SK-N-SH (cell line): ENCODE measurements around the gene AP1M2. TPM values are rescaled to one million over a fixed set of nuclear protein-coding genes. Genes with fewer than 3 reads are reported as not detected.
A peak's percentile ranks its signal among the peaks of the same experiment; 100 is the strongest.

Experiments used
- CTCF ChIA-PET: fragments of 300-600, 350-600 bp; formaldehyde crosslinking; extraction: SDS; loops from one replicate; lab custom pipeline; 2021; lab: Yijun Ruan, JAX
- POLR2A ChIA-PET: fragments of 350-600 bp; sonication (Branson Sonifier 250); formaldehyde crosslinking; extraction: SDS; loops from one replicate; lab custom pipeline; 2020; ENCODE audit warnings: antibody characterized with exemption, inconsistent platforms; lab: Yijun Ruan, JAX
- DNase-seq: peaks from one replicate; pipeline ENCODE4 v3.0.0; 2012
- H2AFZ ChIP-seq: fragments of 200-600 bp; sonication (generic); 2 replicates; pipeline ENCODE4 v1.8.1; 2016; ENCODE audit warnings: antibody characterized with exemption, mild to moderate bottlenecking, low read depth
- H3F3A ChIP-seq: fragments of 200-600 bp; sonication (generic); replicated peaks from 2 replicates; pipeline ENCODE3; 2016; ENCODE audit warnings: antibody characterized with exemption, mild to moderate bottlenecking; ENCODE audit not compliant: insufficient read depth
- H3K27ac ChIP-seq, 2 experiments: fragments of 200-500 bp in 1 of 2; fragments of 200-600 bp in 1 of 2; sonication (Bioruptor generic) in 1 of 2; sonication (generic), shearing (Covaris generic) in 1 of 2; 2 replicates each; pipeline versions ENCODE4 v1.5.1 to v1.6.1; 2014 to 2016; ENCODE audit warnings: low read depth in 2 of 2, inconsistent platforms in 1 of 2, low read length in 1 of 2, mild to moderate bottlenecking in 1 of 2, mixed read lengths in 1 of 2
- H3K27me3 ChIP-seq: fragments of 200-600 bp; sonication (generic), shearing (Covaris generic); 2 replicates; pipeline ENCODE4 v1.6.1; 2016; ENCODE audit warnings: mixed run types; ENCODE audit not compliant: insufficient read depth
- H3K36me3 ChIP-seq, 2 experiments: fragments of 200-500 bp in 1 of 2; fragments of 200-600 bp in 1 of 2; sonication (Bioruptor generic) in 1 of 2; sonication (generic) in 1 of 2; replicated peaks in 1 of 2; 2 replicates each; pipeline versions ENCODE3 to v1.5.1; 2014 to 2016; ENCODE audit warnings: low read length in 1 of 2, mild to moderate bottlenecking in 1 of 2; ENCODE audit not compliant: insufficient read depth in 2 of 2, control insufficient read depth in 1 of 2
- H3K4me1 ChIP-seq, 2 experiments: fragments of 200-500 bp in 1 of 2; fragments of 200-600 bp in 1 of 2; sonication (Bioruptor generic) in 1 of 2; sonication (generic), shearing (Covaris generic) in 1 of 2; 2 replicates each; pipeline versions ENCODE4 v1.5.1 to v1.6.1; 2014 to 2016; ENCODE audit warnings: low read depth in 1 of 2, low read length in 1 of 2, mixed run types in 1 of 2; ENCODE audit not compliant: insufficient read depth in 2 of 2, control insufficient read depth in 1 of 2
- H3K4me2 ChIP-seq: fragments of 200-600 bp; sonication (generic), shearing (Covaris generic); 2 replicates; pipeline ENCODE4 v1.6.1; 2017; ENCODE audit warnings: mixed run types
- H3K4me3 ChIP-seq, 2 experiments: fragments of 200-500 bp in 1 of 2; fragments of 200-600 bp in 1 of 2; sonication (Bioruptor generic) in 1 of 2; sonication (generic), shearing (Covaris generic) in 1 of 2; 2 replicates each; pipeline versions ENCODE4 v1.5.1 to v1.8.1; 2014 to 2016; ENCODE audit warnings: low read depth in 2 of 2, inconsistent platforms in 1 of 2, low read length in 1 of 2, mild to moderate bottlenecking in 1 of 2, mixed read lengths in 1 of 2, moderate library complexity in 1 of 2
- H3K79me2 ChIP-seq: fragments of 200-600 bp; sonication (generic); 2 replicates; pipeline ENCODE4 v1.8.1; 2017; ENCODE audit warnings: mild to moderate bottlenecking; ENCODE audit not compliant: insufficient read depth
- H3K9ac ChIP-seq: fragments of 200-600 bp; sonication (generic); 2 replicates; pipeline ENCODE4 v1.6.1; 2017; ENCODE audit warnings: mixed run types
- H3K9me2 ChIP-seq: fragments of 200-600 bp; sonication (generic); 2 replicates; pipeline ENCODE4 v1.6.1; 2017; ENCODE audit warnings: mixed run types
- H3K9me3 ChIP-seq: fragments of 200-600 bp; sonication (generic); 2 replicates; pipeline ENCODE4 v1.6.1; 2017; ENCODE audit warnings: mixed run types, mild to moderate bottlenecking, moderate library complexity
- H4K20me1 ChIP-seq: fragments of 200-600 bp; sonication (generic); 2 replicates; pipeline ENCODE4 v1.6.1; 2017; ENCODE audit warnings: mild to moderate bottlenecking, mixed run types; ENCODE audit not compliant: insufficient read depth
- FOXJ3 ChIP-seq: sonication (generic); formaldehyde crosslinking; IDR thresholded peaks from 2 replicates; pipeline ENCODE4 v1.5.1; 2020; ENCODE audit warnings: mild to moderate bottlenecking, missing genetic modification reagents
- GABPA ChIP-seq: IDR thresholded peaks from 2 replicates; pipeline ENCODE4 v1.4.0; 2012; ENCODE audit warnings: low read depth, mild to moderate bottlenecking
- GATA2 ChIP-seq: sonication (generic); formaldehyde crosslinking; IDR thresholded peaks from 2 replicates; pipeline ENCODE4 v1.5.0; 2020; ENCODE audit warnings: mild to moderate bottlenecking, missing genetic modification reagents
- NRF1 ChIP-seq: IDR thresholded peaks from 2 replicates; pipeline ENCODE4 v1.6.1; 2012; ENCODE audit warnings: low read depth, mild to moderate bottlenecking, low read length
- SIN3A ChIP-seq: IDR thresholded peaks from 2 replicates; pipeline ENCODE4 v1.6.1; 2012; ENCODE audit warnings: low read depth, mild to moderate bottlenecking, low read length, moderate library complexity, borderline replicate concordance
- TAF1 ChIP-seq: IDR thresholded peaks from 2 replicates; pipeline ENCODE4 v1.6.1; 2012; ENCODE audit warnings: low read depth, mild to moderate bottlenecking, low read length, moderate library complexity, borderline replicate concordance
- YY1 ChIP-seq: IDR thresholded peaks from 2 replicates; pipeline ENCODE4 v1.4.0; 2012; ENCODE audit warnings: low read depth, mild to moderate bottlenecking
- ZBTB33 ChIP-seq: IDR thresholded peaks from 2 replicates; pipeline ENCODE4 v1.4.0; 2012; ENCODE audit warnings: low read depth, borderline replicate concordance
- WGBS: methylation state at CpG from one replicate; pipeline ENCODE4 v1.1.6; 2017; ENCODE audit warnings: low lambda C conversion rate; 5-methylcytosine and 5-hydroxymethylcytosine counted together
- polyA plus RNA-seq, 3 experiments: library from polyadenylated mRNA; depleted of rRNA; stranded (reverse); fragments of >200 nt; gene quantifications; 2 replicates each; pipeline ENCODE4 v1.2.3, GENCODE V29; 2012
- TF ChIP-seq, protein P1 (sequence below): IDR thresholded peaks from 2 replicates; pipeline ENCODE4 v1.4.0; 2012; ENCODE audit warnings: low read depth, borderline replicate concordance

AP1M2 gene
- polyA plus RNA-seq, 1 of the 3 experiments (the other 2 are of a cell fraction): 0.30 TPM

DNA sequence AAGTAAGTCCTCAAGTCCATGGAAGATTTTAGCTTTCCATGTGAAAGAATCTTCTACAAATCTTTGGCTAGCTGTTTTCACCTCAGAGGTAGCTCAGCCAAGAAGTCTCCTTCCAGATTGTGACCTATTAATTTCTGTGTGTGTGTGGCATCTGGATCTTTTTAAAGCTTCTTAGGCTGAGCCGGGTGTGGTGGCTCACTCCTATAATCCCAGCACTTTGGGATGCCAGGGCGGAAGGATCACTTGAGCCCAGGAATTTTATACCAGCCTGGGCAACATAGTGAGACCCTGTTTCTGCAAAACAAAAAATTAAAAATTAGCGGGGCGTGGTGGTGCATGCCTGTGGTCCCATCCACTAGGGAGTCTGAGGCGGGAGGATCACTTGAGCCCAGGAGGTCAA, 24.8 kb upstream of the AP1M2 start:
- H3K4me1 ChIP-seq: no peaks in the 10 kb centered on the region; a peak in 1 of 4 replicates
- DNase-seq: no peak
- ChIA-PET POLR2A (interaction anchor here (0.8 kb wide), 1 partner anchor 9 kb away, joined by 3 read pairs; no protein-coding TSS in a partner anchor), CTCF (interaction anchor here (0.6 to 1.1 kb wide), 5 partner anchors 14 to 424 kb away, joined by 3 to 4 read pairs (median 3); partner anchors contain the start of genes DNM2 and SLC44A2)
- no peak overlapping the region for H2AFZ ChIP-seq
- H3K79me2 ChIP-seq: peaks cover 35% of the 10 kb centered on the region
- H3K9me2 ChIP-seq: no peaks in the 10 kb centered on the region
- no peaks in the 10 kb centered on the region for H3F3A ChIP-seq
- 89% methylated on average over 5 of the region's 5 CpGs for WGBS
- H3K27me3 ChIP-seq: no peaks in the 10 kb centered on the region
- no peak overlapping the region for H3K4me3 ChIP-seq
- H4K20me1 ChIP-seq: no peaks in the 10 kb centered on the region
- H3K27ac ChIP-seq: no peak overlapping the region
- no peak overlapping the region for H3K9ac ChIP-seq
- H3K36me3 ChIP-seq: peaks cover 0 to 6% of the 10 kb centered on the region in 2 experiments
- no peak overlapping the region for H3K4me2 ChIP-seq
- no peaks in the 10 kb centered on the region for H3K9me3 ChIP-seq
- TF ChIP-seq NRF1 (no peak), GATA2 (CRISPR knock-in tag) (no peak), ZBTB33 (no peak), SIN3A (no peak)
- TF ChIP-seq, all 33 proteins: peak for 0

GRCh38 chr19:10604460-10604980, 17.4 kb upstream of the AP1M2 start:
- POLR2A ChIA-PET: no interaction called here
- 86% methylated on average over 4 of the region's 9 CpGs for WGBS
- H3K4me2 ChIP-seq: peak overlapping the region; percentile 95; the same call in 1 of the 2 replicates

More at GRCh38 chr19:10604460-10604980, 17.4 kb upstream of the AP1M2 start:
- CTCF ChIA-PET: interaction anchor here (0.8 to 8.0 kb wide), 4 partner anchors 24 to 96 kb away, joined by 3 to 51 read pairs (median 16); partner anchors contain the start of gene QTRT1
- Histone ChIP-seq H3K79me2 (peaks cover 37% of the 10 kb centered on the region), H3K9me2 (no peaks in the 10 kb centered on the region), H3K9me3 (no peaks in the 10 kb centered on the region), H3K27me3 (peaks cover 11% of the 10 kb centered on the region; the same call in 1 of the 2 replicates), H2AFZ (no peak overlapping the region), H3K36me3 (no peaks in the 10 kb centered on the region), H3K4me3 (no peak overlapping the region), H4K20me1 (no peaks in the 10 kb centered on the region), H3F3A (no peaks in the 10 kb centered on the region), H3K27ac (no peak overlapping the region), H3K9ac (no peak overlapping the region), H3K4me1 (peaks cover 0 to 8% of the 10 kb centered on the region in 2 experiments; a peak in 1 of 4 replicates)
- peak; percentile 20 for DNase-seq
- TF ChIP-seq, protein P1, sequence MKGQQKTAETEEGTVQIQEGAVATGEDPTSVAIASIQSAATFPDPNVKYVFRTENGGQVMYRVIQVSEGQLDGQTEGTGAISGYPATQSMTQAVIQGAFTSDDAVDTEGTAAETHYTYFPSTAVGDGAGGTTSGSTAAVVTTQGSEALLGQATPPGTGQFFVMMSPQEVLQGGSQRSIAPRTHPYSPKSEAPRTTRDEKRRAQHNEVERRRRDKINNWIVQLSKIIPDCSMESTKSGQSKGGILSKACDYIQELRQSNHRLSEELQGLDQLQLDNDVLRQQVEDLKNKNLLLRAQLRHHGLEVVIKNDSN: no peak
- TF ChIP-seq GABPA (no peak), YY1 (no peak), TAF1 (no peak), FOXJ3 (CRISPR knock-in tag) (no peak)
